H9 (cell line): ENCODE measurements around the gene MAP4K3. TPM values are rescaled to one million over a fixed set of nuclear protein-coding genes. Genes with fewer than 3 reads are reported as not detected.

ENCODE experiments used
- DNase-seq: peaks from one replicate; pipeline ENCODE4 v3.0.0-alpha.2; 2017
- H2AFZ ChIP-seq: one replicate; pipeline ENCODE4 v1.6.1; 2013; ENCODE audit warnings: mild to moderate bottlenecking, low read length, control low read depth, moderate library complexity
- H2AK5ac ChIP-seq: 2 replicates; pipeline ENCODE4 v1.6.1; 2013; ENCODE audit warnings: low read length, control low read depth, mixed read lengths; ENCODE audit not compliant: insufficient read length
- H2BK120ac ChIP-seq: one replicate; pipeline ENCODE4 v1.6.1; 2013; ENCODE audit warnings: low read depth, mild to moderate bottlenecking, low read length, control low read depth, inconsistent platforms; ENCODE audit not compliant: poor library complexity, severe bottlenecking
- H2BK12ac ChIP-seq: 2 replicates; pipeline ENCODE4 v1.6.1; 2013; ENCODE audit warnings: low read length, control low read depth, mixed read lengths, low read depth; ENCODE audit not compliant: insufficient read length
- H2BK15ac ChIP-seq: 2 replicates; pipeline ENCODE4 v1.6.1; 2013; ENCODE audit warnings: low read depth, low read length, control low read depth
- H2BK20ac ChIP-seq: one replicate; pipeline ENCODE4 v1.6.1; 2013; ENCODE audit warnings: low read depth, mild to moderate bottlenecking, low read length, control low read depth, inconsistent platforms; ENCODE audit not compliant: poor library complexity, severe bottlenecking
- H2BK5ac ChIP-seq: 2 replicates; pipeline ENCODE4 v1.6.1; 2013; ENCODE audit warnings: low read length, control low read depth, mixed read lengths; ENCODE audit not compliant: insufficient read length
- H3K14ac ChIP-seq: 2 replicates; pipeline ENCODE4 v1.6.1; 2013; ENCODE audit warnings: low read length, control low read depth; ENCODE audit not compliant: insufficient read depth
- H3K18ac ChIP-seq: 2 replicates; pipeline ENCODE4 v1.6.1; 2013; ENCODE audit warnings: low read depth, mild to moderate bottlenecking, mixed read lengths, low read length, control low read depth; ENCODE audit not compliant: insufficient read length
- H3K23ac ChIP-seq: 2 replicates; pipeline ENCODE4 v1.6.1; 2013; ENCODE audit warnings: low read length, control low read depth, mixed read lengths, low read depth; ENCODE audit not compliant: insufficient read length
- H3K23me2 ChIP-seq: 2 replicates; pipeline ENCODE4 v1.6.1; 2013; ENCODE audit warnings: low read depth, mild to moderate bottlenecking, mixed read lengths, low read length, control low read depth; ENCODE audit not compliant: insufficient read length, poor library complexity, severe bottlenecking
- H3K27ac ChIP-seq: 2 replicates; pipeline ENCODE4 v1.5.1; 2013; ENCODE audit warnings: low read length, control low read depth, mixed read lengths, low read depth; ENCODE audit not compliant: insufficient read length
- H3K27me3 ChIP-seq: 2 replicates; pipeline ENCODE4 v1.6.1; 2013; ENCODE audit warnings: low read length, control low read depth, inconsistent platforms; ENCODE audit not compliant: insufficient read depth
- H3K4ac ChIP-seq: 2 replicates; pipeline ENCODE4 v1.6.1; 2013; ENCODE audit warnings: low read depth, mild to moderate bottlenecking, control low read depth, inconsistent platforms, low read length, moderate library complexity
- H3K4me1 ChIP-seq: 2 replicates; pipeline ENCODE4 v1.6.1; 2013; ENCODE audit warnings: low read length, control low read depth, inconsistent platforms; ENCODE audit not compliant: insufficient read depth
- H3K4me2 ChIP-seq: 2 replicates; pipeline ENCODE4 v1.6.1; 2013; ENCODE audit warnings: low read length, control low read depth, mixed read lengths; ENCODE audit not compliant: insufficient read length, insufficient read depth
- H3K56ac ChIP-seq: 2 replicates; pipeline ENCODE4 v1.6.1; 2013; ENCODE audit warnings: low read depth, mild to moderate bottlenecking, mixed read lengths, low read length, control low read depth; ENCODE audit not compliant: insufficient read length
- H3K79me1 ChIP-seq: 2 replicates; pipeline ENCODE4 v1.6.1; 2013; ENCODE audit warnings: low read depth, mild to moderate bottlenecking, moderate library complexity, low read length, control low read depth, inconsistent platforms; ENCODE audit not compliant: insufficient read depth, poor library complexity, severe bottlenecking
- H3K79me2 ChIP-seq: 2 replicates; pipeline ENCODE4 v1.6.1; 2013; ENCODE audit warnings: low read length, control low read depth, inconsistent platforms; ENCODE audit not compliant: insufficient read depth
- H3K9ac ChIP-seq: 2 replicates; pipeline ENCODE4 v1.6.1; 2013; ENCODE audit warnings: low read length, control low read depth, mixed read lengths; ENCODE audit not compliant: insufficient read length; ENCODE audit errors: extremely low read depth
- H3K9me3 ChIP-seq: one replicate; pipeline ENCODE4 v1.6.1; 2013; ENCODE audit warnings: low read depth, low read length, inconsistent platforms; ENCODE audit not compliant: control insufficient read depth
- H3T11ph ChIP-seq: one replicate; pipeline ENCODE4 v1.6.1; 2013; ENCODE audit warnings: mild to moderate bottlenecking, low read length, control low read depth, inconsistent platforms
- H4K20me1 ChIP-seq: one replicate; pipeline ENCODE4 v1.6.1; 2013; ENCODE audit not compliant: control insufficient read depth, insufficient read length, insufficient read depth
- H4K5ac ChIP-seq: 2 replicates; pipeline ENCODE4 v1.6.1; 2013; ENCODE audit warnings: low read depth, mild to moderate bottlenecking, mixed read lengths, low read length, control low read depth; ENCODE audit not compliant: insufficient read length
- H4K8ac ChIP-seq: replicated peaks from 2 replicates; pipeline ENCODE4 v1.6.1; 2013; ENCODE audit warnings: low read length, control low read depth, mixed read lengths, low read depth; ENCODE audit not compliant: insufficient read length
- H4K91ac ChIP-seq: 2 replicates; pipeline ENCODE4 v1.6.1; 2013; ENCODE audit warnings: low read depth, mild to moderate bottlenecking, moderate library complexity, mixed read lengths, low read length, control low read depth; ENCODE audit not compliant: insufficient read length
- H3K27ac Mint-ChIP-seq, 3 experiments: 2 replicates in 2 of 3; 3 replicates in 1 of 3; pipeline ENCODE4 v1.8.0; 2020 to 2021; ENCODE audit warnings: mixed read lengths in 3 of 3, mild to moderate bottlenecking in 1 of 3, moderate library complexity in 1 of 3
- H3K27me3 Mint-ChIP-seq: 2 replicates; pipeline ENCODE4 v1.8.0; 2021; ENCODE audit warnings: low read depth, mild to moderate bottlenecking, moderate library complexity, mixed read lengths
- H3K36me3 Mint-ChIP-seq, 3 experiments: 2 replicates in 2 of 3; 3 replicates in 1 of 3; pipeline ENCODE4 v1.8.0; 2020 to 2021; ENCODE audit warnings: low read depth in 3 of 3, mixed read lengths in 3 of 3; ENCODE audit not compliant: insufficient read depth in 1 of 3
- H3K4me1 Mint-ChIP-seq, 2 experiments: 2 replicates each; pipeline ENCODE4 v1.8.0; 2020; ENCODE audit warnings: mixed read lengths in 2 of 2
- H3K4me3 Mint-ChIP-seq, 2 experiments: 2 replicates in 1 of 2; 3 replicates in 1 of 2; pipeline ENCODE4 v1.8.0; 2020 to 2021; ENCODE audit warnings: mild to moderate bottlenecking in 2 of 2, mixed read lengths in 2 of 2, moderate library complexity in 1 of 2
- H3K9me3 Mint-ChIP-seq, 2 experiments: 2 replicates in 1 of 2; 3 replicates in 1 of 2; pipeline ENCODE4 v1.8.0; 2020; ENCODE audit warnings: mild to moderate bottlenecking in 2 of 2, mixed read lengths in 2 of 2, moderate library complexity in 1 of 2
- WGBS: extraction: QIAGEN DNeasy Blood & Tissue Kit; methylation state at CpG from one replicate; pipeline ENCODE4 v1.1.7; 2013; ENCODE audit warnings: missing lambda C conversion rate, low lambda C conversion rate, mixed read lengths; ENCODE audit not compliant: insufficient read length; ENCODE audit errors: extremely low coverage; 5-methylcytosine and 5-hydroxymethylcytosine counted together
- total RNA-seq: library from RNA; stranded (reverse); gene quantifications from 2 replicates; pipeline ENCODE4 v1.2.1, GENCODE V29; 2021
- TF ChIP-seq, protein P1 (sequence below): fragments of 200-600 bp; sonication (generic); conservative IDR thresholded peaks from 3 replicates; pipeline ENCODE4 v1.8.0; 2021; ENCODE audit warnings: antibody characterized with exemption, mild to moderate bottlenecking

The MAP4K3 gene
- total RNA-seq, 1 experiment from 2014 or later: 37.9 TPM

DNA sequence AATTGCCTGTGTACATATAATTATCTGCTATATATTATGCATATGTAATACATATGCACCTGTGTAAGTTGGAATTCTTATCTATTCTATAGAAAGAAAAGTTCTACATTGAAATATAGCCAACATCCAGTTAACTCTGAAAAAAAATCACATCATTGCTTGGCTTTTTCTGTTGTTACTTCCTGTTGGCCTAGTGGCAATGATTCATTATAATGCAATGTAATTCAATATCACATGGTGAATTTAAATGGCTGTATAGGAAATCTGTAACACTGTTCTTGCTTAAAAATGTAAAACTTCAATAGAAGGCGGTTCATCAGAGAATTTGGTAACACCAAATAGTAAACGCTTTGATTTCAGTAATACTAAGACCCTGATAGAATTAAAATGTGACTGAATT is 44.5 kb upstream of the MAP4K3 start:
- Histone ChIP-seq H2BK20ac (no peak overlapping the region), H2BK120ac (no peak overlapping the region), H3K27ac (no peak overlapping the region), H4K5ac (no peak overlapping the region), H2AFZ (no peak overlapping the region), H3K56ac (no peak overlapping the region), H2BK5ac (no peak overlapping the region), H3K23me2 (no peaks in the 10 kb centered on the region), H3K18ac (no peak overlapping the region), H4K20me1 (no peaks in the 10 kb centered on the region), H3T11ph (no peak overlapping the region), H3K79me1 (no peaks in the 10 kb centered on the region), H3K4me1 (peaks cover 5% of the 10 kb centered on the region), H3K14ac (no peak overlapping the region), H3K4me2 (no peak overlapping the region), H3K23ac (no peak overlapping the region), H2AK5ac (no peak overlapping the region), H4K8ac (no peak overlapping the region), H3K9me3 (no peaks in the 10 kb centered on the region), H3K27me3 (no peaks in the 10 kb centered on the region), H2BK12ac (no peak overlapping the region), H3K79me2 (no peaks in the 10 kb centered on the region), H3K9ac (no peak overlapping the region), H2BK15ac (no peak overlapping the region), H3K4ac (no peak overlapping the region), H4K91ac (no peak overlapping the region)
- no peak overlapping the region for H3K4me3 Mint-ChIP-seq
- H3K9me3 Mint-ChIP-seq: peaks cover 3 to 5% of the 10 kb centered on the region in 2 experiments; a peak in 4 of 5 replicates
- peaks cover 50 to 54% of the 10 kb centered on the region in 2 experiments for H3K4me1 Mint-ChIP-seq
- WGBS: no CpG with 5 or more reads among the region's 2 CpGs
- TF ChIP-seq, protein P1, sequence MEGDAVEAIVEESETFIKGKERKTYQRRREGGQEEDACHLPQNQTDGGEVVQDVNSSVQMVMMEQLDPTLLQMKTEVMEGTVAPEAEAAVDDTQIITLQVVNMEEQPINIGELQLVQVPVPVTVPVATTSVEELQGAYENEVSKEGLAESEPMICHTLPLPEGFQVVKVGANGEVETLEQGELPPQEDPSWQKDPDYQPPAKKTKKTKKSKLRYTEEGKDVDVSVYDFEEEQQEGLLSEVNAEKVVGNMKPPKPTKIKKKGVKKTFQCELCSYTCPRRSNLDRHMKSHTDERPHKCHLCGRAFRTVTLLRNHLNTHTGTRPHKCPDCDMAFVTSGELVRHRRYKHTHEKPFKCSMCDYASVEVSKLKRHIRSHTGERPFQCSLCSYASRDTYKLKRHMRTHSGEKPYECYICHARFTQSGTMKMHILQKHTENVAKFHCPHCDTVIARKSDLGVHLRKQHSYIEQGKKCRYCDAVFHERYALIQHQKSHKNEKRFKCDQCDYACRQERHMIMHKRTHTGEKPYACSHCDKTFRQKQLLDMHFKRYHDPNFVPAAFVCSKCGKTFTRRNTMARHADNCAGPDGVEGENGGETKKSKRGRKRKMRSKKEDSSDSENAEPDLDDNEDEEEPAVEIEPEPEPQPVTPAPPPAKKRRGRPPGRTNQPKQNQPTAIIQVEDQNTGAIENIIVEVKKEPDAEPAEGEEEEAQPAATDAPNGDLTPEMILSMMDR: no peak
- no peak for DNase-seq
- no peak overlapping the region for H3K27ac Mint-ChIP-seq
- peaks cover 13 to 14% (median 14%) of the 10 kb centered on the region in 3 experiments for H3K36me3 Mint-ChIP-seq
- H3K27me3 Mint-ChIP-seq: no peaks in the 10 kb centered on the region
